GM19328 (cell line): Measurements from ENCODE around the gene GPR6.

Experiments
- ATAC-seq: cut with Tn5 transposase; IDR thresholded peaks from one replicate; pipeline ENCODE4 v1.9.1; 2021; ENCODE audit warnings: mild to moderate bottlenecking, moderate library complexity; ENCODE audit not compliant: unreplicated experiment

The GPR6 gene, protein sequence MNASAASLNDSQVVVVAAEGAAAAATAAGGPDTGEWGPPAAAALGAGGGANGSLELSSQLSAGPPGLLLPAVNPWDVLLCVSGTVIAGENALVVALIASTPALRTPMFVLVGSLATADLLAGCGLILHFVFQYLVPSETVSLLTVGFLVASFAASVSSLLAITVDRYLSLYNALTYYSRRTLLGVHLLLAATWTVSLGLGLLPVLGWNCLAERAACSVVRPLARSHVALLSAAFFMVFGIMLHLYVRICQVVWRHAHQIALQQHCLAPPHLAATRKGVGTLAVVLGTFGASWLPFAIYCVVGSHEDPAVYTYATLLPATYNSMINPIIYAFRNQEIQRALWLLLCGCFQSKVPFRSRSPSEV

DNA sequence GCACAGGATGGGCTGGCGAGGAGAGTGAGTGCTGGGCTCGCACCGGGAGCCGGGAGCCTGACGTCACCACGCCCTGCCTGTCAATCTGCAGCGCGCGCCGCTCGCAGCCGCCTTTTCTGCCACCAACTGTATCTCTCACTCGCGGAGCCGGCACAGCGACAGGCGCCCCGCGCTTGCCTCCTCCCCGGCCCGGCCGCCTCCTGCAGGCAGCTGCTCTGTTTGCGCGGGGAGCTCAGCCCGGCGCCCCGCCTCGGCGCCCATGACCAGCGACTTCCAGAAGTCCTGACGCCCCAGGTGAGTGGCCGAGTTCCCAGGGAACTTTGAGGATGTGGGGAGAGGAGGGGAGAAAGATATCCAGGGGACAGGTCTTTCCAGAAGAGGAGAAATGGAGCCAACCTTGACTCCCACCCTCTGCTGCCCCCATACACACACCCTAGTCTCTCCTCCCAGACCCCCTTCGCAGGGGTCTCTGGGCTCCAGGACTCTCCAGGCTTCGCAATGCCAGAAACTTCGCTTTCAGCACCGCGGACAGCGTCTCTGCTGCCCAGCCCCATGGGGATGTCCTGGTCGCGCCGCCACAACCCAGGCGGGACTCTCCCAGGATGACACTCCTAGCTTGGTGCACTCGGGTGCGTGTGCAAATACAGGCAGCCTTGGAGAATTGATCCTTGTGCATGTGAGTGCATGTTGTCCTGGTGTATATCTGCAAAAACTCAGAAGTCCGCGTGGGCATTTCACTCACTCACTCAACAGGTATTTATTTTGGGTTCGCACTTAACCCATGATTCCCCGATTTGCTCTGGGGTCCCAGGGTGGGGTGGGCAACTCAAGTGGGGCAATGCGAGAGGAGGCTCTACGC is at the start of gene GPR6:
Gene GPR6 (plus strand): TSS at position 138 of the 859 bp plus-strand sequence. CDS start 802 bp downstream, outside the sequence.
- no peak for ATAC-seq

- ATAC-seq, result no peak
Observed at GRCh38 chr6:109934293-109934692, 43.8 kb upstream of the GPR6 start.

GRCh38 chr6:109939654-109940053 is 38.5 kb upstream of the GPR6 start:
- ATAC-seq, result no peak

DNA sequence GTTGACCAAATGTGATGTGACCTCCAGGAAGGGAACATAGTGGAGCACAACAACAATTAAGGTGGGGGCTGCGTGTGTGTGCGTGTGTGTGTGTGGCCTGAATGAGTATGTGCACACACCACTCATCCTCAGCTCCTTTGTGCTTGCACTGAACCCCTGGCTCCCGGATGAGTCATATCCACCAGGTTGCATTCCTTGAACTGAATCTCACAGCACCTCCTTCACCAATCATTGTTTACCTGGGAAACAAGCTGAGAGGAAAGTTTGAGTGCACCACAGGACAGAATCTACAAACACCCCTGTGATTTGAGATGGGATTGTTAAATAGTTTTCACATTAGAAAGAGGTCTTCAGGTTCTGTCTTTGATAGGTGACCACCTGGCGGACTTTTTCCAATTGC is 33.7 kb upstream of the GPR6 start:
- no peak for ATAC-seq

- ATAC-seq, result no peak
Observed at GRCh38 chr6:109945091-109945490, 33.0 kb upstream of the GPR6 start.

DNA sequence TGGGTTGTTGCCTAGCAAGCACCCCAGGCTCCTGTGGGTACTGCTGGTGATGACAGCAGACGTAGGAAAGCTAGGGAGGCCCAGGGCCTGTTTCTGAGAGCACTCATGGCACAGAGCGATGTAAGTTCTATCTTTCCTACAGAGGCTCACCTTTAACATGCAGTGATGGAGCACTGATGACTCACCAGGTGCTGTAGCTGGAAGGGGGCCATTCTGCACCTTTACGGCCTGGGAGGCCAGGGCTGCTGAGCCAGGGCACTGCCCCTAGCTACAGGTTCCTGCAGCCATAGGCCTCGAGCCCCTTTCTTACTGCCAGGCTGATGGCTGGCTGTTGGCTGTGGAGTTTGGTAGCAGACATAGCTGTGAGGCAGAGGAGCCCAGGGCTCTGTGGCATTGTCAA is 31.1 kb upstream of the GPR6 start:
- no peak for ATAC-seq

DNA sequence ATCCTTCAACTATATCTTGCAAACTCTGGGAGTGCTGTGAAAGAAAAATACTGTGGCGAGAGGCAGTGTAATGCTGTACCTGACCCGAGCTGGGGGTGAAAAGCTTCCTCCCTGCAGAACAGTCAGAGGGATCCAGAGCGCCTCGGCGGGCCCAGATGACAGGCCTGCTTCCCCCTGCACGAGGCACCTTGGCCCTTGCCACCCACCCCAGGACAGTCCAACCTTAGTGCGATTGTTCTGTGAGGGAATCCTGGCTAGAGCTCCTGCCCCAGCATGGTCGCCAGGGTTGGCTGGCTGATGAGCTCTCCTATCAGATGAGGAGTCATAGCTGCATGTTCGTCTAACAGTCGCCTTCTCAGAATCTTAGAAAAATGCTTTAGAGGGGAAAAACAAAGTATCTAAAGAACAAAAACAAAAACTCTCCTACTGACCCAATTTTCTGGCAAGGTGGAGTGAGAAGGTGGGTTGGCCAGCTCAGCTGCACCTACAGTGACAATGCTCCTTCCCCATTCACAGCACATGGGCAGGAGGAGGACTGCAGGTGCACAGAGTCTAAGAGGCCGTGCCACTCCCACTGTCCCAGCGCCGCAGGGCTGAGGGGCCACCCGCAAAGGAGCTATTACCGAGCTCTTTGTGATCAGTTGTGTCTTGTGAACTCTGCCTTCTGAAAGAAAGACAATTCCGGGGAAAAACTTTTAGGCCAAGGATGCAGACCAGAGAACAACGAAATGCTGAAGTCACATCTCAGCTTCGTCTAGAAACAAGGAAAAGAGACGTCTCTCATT is 28.6 kb upstream of the GPR6 start:
- ATAC-seq, result no peak

GRCh38 chr6:109955491-109955890 is 22.6 kb upstream of the GPR6 start:
- ATAC-seq, result no peak

GRCh38 chr6:109958626-109959025 is 19.5 kb upstream of the GPR6 start:
- no peak for ATAC-seq

- no peak for ATAC-seq
Observed at GRCh38 chr6:109961611-109962041, 16.5 kb upstream of the GPR6 start.

GRCh38 chr6:109962271-109962670 is 15.8 kb upstream of the GPR6 start:
- ATAC-seq, result no peak

GRCh38 chr6:109963598-109964170 is 14.4 kb upstream of the GPR6 start:
- ATAC-seq, result no peak

DNA sequence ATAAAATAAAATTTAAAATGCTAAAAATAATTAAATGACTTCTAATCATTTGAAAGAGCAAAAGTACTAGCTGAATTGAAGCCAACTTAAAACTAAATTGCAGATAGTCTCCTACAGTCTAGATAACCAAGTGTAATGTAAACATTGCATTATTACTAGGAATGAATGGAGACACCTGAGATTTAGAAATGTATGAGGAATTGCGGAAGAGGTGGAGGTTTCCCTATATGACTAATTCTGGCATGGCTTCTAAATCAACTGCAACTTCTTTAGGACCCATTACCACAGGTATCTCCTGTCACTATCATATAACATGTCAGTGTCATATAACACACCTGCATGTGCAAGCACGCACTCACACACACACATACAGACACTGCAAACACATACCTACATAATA is 13.2 kb upstream of the GPR6 start:
- no peak for ATAC-seq

DNA sequence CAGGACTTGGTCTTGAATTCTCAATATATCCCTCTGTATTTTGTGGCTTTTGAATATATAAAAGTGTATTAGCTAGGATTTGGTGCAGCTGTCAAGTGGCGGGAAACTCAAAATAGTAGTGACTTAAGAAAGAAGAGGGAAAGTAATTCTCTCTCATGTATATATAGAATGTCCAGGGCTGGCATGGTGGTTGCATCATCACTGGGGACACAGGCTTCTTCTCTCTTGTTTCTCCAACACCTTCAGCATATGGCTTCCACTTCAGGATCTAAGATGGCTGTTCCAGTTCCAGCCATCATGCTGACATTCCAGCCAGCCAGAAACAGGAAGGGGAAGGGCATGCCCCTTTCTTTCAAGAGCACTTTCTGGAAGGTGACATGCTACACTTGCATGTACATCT is 11.8 kb upstream of the GPR6 start:
- ATAC-seq, result no peak

- no peak for ATAC-seq
Observed at GRCh38 chr6:109977791-109978173, 329 bp upstream of the GPR6 start.

DNA sequence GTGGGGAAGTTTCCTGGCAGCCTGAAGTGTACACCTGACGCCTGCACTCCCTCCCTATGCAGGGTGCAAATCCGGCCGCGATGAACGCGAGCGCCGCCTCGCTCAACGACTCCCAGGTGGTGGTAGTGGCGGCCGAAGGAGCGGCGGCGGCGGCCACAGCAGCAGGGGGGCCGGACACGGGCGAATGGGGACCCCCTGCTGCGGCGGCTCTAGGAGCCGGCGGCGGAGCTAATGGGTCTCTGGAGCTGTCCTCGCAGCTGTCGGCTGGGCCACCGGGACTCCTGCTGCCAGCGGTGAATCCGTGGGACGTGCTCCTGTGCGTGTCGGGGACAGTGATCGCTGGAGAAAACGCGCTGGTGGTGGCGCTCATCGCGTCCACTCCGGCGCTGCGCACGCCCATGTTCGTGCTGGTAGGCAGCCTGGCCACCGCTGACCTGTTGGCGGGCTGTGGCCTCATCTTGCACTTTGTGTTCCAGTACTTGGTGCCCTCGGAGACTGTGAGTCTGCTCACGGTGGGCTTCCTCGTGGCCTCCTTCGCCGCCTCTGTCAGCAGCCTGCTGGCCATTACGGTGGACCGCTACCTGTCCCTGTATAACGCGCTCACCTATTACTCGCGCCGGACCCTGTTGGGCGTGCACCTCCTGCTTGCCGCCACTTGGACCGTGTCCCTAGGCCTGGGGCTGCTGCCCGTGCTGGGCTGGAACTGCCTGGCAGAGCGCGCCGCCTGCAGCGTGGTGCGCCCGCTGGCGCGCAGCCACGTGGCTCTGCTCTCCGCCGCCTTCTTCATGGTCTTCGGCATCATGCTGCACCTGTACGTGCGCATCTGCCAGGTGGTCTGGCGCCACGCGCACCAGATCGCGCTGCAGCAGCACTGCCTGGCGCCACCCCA is 1.2 kb downstream of the GPR6 start:
- no peak for ATAC-seq

- ATAC-seq, result no peak
Observed at GRCh38 chr6:109984410-109984809, 6.3 kb downstream of the GPR6 start.

DNA sequence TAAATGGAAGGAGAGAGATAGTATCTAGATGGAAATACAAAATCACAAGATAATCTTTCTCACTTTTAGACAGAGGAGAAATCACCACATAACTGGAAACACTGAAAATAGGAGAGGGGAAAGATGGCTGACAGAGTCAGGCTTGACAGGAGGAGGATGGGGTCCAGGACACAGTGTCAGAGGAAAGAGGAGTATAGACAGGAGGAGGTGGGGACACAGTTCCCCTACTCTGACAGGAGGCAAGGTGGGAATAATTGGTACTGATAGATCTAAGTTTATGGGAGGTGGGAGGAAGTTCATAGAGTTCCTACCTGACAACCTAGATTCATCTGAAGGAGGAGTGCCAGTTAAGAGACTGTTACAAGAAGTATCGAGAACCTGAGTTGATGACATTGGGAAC is 9.1 kb downstream of the GPR6 start:
- no peak for ATAC-seq

- no peak for ATAC-seq
Observed at GRCh38 chr6:109991201-109992101, 13.3 kb downstream of the GPR6 start.
